Fibroblast of skin of back (primary cell): Measurements from ENCODE around the gene NMNAT1.
A peak's percentile ranks its signal among the peaks of the same experiment; 100 is the strongest.
"Not testable (repeated sequence)": the region's sequence is repeated elsewhere in the genome, so short reads cannot be mapped to it uniquely, and the experiment has no call there.

ENCODE experiments used
- DNase-seq: peaks from one replicate; pipeline ENCODE4 v3.0.0-alpha.2; 2013

NMNAT1 gene

DNA sequence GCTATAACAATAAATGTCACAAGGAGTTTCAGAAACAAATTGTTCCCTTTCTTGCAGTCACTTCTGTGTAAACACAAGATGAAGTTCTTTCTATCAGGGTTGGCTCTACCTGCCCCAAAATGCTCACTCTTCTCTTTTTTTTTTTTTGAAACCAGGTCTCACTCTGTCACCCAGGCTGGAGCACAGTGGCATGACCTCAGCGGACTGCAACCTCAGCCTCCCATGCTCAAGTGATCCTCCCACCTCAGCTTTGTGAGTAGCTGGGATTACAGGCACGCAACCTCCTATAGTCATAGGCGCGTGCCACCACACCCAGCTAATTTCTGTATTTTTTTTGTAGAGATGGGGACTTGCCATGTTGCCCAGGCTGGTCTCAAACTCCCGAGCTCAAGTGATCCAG lies 22.7 kb upstream of the NMNAT1 start:
- no peak for DNase-seq

DNA sequence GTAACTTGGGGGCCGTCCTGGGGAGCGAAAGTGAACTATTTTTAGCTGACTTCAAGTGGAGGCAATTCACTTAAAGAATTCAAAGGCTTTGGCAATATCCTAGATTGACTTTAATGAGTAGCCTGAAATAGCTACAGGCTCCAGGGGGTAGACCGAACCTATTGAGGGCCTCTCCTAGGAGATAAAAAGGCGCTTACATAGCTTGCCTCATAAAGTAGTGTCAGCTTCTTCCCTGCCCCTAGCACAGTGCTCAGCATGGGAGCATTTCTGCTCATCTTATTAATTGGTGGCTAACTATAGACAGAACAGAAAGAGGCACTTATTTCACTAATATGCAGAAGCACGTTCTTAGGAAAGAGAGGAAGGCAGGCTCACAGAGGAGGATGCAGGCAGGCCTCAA lies 20.9 kb upstream of the NMNAT1 start:
- DNase-seq, result no peak

DNA sequence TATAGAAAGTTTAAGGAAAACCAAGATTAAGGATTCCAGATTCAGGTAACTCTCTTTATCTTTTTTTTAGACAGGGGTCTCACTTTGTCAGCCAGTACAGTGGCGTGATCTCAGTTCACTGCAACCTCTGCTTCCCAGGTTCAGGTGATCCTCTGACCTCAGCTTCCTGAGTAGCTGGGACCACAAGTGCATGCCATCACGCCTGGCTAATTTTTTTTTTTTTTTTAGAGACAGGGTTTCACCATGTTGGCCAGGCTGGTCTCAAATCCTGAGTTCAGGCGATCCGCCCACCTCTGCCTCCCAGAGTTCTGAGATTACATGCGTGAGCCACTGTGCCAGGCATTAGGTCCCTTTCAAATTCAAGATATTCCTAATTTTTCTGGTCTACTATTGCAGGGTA lies 16.0 kb upstream of the NMNAT1 start:
- no peak for DNase-seq

DNA sequence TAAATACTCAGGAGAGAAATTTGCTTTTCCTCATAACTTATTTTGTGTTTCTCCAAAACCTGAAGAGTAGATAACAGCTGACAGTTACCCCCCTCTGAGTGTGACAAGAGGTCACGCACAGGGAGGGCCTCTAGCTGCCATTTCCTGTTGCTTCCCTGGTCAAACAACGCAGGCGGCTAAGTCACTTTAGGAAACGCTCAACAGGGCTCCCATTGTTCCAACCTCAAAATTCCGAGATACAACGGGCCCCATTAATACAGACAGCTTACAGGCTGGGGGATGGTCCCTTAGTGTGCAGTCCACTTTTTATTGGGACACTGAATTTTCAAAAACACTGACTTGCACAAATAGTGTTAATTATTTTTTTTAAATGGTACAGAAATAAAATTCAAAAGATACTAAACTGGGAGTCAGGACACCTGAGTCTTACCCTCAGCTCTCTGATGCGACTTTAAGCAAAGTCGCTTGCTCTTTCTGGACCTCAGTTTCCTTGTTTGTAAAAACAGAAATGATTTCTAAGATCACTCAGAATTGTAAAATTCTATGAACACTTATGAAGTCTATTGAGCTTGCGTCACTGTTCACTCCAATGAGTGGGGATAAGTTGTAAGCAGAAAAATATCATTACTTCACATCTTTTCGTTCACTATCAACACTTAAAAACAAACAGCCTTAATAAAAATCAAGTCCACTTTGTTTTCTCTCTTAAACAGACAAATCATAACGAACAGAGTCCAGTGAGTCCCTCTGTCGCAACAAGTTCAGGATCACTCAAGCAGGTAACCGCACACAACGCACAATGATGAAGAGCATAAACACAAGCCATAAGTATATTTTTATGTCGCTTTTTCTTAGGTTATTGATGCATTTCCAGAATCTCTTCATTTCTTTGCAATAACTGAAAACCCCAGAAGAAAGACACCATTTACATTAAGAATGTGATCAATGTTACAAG lies 13.6 kb upstream of the NMNAT1 start:
- DNase-seq, result no peak

DNA sequence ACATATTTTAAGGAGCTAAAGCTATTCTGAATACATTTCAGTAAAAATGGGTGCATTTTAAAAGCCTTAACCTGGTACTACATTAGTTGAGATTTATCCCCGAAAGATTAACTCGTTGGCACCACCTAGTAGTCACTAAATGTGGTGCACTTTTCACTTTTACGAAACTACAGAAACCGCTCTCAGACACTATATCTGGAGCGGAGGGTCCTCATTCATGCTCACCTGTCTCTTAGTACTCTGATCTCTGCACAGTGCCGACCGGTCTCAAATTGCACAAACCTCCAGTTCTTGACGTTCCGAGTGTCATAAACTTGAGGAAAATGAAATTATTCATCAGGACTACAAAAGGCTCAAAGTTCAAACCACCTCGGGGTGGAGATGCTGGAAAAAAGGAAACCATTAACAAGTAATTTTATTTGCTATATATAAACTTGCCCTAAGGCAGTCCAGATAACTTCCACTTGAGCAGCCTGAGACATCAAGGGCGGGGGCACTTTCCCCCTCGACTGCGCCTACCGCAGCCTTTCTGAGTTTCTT lies 806 bp upstream of the NMNAT1 start:
- peak; percentile 70 for DNase-seq

DNA sequence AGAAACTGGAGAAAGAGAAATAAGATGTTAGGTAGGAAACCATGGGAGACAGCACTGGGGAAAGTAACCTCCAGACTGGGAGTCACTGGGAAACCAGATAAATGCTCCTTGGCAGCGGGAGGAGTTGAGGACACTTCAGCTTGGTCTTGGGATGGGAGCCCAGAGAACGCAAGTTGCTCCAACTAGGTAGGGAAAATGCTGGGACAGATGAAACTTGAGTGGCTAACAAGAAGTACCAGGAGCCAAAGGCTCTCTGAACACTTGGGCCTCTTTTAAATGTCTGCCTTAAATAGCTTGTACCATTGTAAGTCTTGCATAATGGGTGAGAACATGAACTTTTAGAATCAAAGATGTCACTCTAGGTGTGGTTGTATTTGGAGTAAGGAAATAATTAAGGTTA lies 3.0 kb downstream of the NMNAT1 start:
- no peak for DNase-seq

DNA sequence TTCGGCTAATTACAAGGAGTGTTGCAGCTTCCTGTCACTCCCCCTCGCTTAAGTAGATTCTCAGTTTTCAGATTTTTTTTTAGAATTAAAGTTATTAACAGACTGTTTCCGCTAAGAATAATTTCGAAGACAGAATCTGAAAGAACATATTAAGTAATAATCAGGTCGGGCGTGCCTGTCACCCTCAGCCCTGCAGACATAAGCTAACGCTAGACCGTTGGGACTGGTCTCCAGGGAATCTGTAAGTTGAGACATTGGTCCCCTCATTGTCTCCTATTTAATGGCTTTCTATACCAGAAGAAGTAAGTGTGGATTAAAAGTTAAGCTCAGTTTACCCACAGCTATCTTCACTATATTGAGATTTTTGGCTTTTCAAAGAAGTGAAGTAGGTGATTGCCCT lies 14.5 kb downstream of the NMNAT1 start:
- DNase-seq, result no peak

DNA sequence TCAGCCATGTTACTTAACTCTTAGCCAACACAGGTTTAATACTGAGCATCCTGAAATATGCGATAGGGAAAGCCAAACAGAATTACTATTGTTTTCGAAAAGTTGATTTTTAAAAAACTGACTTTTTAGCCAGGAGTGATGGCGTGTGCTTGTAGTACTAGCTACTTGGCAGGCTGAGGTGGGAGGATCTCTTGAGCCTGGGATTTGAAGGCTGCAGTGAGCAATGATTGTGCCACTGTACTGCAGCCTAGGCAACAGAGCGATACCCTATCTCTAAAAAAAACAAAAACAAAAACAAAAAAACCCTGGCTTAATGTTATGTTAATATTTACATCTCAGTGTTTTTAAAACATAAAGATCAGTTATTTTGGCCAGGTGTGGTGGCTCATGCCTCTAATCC lies 16.7 kb downstream of the NMNAT1 start:
- no peak for DNase-seq

DNA sequence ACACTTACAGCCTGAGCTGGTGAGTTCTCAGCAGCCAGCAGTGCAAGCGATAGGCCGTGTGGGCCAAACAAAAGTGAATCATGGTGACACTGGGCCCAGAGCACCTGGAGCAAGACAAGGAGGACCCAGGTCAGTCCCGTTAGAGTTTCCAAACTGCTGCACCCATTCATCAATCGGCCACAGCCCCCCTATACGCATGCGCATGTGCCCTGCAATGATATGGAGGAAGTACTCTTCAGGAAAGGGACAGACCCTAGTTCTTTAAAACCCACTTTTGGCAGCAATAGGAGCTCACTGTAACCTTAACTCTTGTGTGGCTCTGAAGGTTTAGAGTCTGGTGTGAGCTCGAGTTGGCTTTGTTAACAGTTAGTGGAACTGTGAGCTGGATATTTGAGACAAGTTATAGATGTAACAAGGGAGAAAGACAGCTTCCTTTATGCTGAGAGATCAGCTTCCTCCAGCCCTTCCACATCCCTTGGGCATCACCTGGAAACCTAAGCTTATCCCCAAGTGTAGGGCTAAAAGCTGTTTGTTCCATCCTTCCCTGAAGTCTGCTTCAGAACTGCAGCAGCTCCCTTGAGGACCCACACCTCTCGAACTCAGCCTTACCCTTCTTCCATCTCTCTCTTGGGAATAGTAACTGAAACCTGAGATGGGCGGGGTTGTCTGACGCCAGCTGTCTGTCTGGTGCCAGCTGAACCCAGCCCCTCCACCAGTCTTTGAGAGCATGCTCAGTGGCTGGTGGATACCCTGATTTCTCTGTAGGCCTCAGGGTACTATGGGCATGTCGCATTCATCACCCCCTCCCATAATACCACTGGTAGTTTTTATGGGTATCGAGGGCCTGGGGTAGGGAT lies 17.7 kb downstream of the NMNAT1 start:
- DNase-seq, result peak; percentile 20

DNA sequence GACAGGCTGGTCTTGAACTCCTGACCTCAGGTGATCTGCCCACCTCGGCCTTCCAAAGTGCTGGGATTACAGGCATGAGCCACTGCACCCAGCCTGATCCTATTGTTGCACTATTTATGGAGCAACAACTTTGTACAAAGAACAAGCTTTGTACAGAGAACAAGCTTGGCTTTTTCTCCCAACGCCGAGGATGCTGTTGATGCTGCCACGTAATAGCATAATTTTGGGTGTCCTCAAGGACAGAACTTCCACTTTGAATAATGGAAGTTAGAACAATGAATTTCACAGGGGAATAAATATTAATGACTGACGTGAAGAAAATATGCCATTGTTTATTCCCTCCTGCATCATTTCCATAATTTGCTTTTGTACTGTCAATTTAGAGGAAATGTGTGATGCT lies 41.0 kb downstream of the NMNAT1 start:
- no peak for DNase-seq

DNA sequence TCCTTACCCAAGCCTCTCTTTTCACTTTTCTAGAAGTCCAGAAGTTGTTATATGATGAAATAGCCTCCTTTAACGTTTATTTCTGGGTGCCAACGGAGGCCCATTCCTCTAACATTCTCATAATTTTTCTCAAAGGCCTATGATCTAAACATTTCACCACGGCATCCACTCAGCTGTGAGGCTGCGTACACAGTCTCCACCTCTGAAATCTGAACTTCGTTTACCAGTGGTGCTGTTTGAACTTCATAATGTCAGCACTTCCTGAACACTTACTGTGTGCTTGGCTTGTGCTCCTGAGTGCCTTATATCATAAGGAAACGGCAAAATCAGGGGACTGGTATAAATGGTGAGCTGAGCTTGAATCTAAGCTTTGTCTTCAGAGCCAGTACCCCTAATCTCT lies 41.7 kb downstream of the NMNAT1 start:
- no peak for DNase-seq

DNA sequence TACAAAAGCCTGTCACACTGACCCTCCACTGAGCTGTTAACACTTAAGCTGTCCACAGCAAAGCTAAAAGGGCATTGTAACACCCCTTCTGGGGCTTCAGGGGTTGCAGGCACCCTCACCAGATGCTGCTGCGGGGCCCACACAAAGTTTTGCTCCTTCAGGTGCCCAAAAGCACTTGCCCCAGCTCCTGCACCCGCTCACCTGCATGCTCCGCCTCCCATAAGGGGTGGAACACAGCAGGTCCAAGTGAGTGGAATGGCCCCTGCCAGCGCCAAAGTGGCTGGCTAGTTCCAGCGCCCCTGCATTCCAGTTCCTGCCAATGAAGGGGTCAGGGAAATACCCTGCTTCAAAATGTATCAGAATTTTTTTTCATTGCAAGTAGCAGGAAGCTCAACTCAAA lies 46.5 kb downstream of the NMNAT1 start:
- no peak for DNase-seq

DNA sequence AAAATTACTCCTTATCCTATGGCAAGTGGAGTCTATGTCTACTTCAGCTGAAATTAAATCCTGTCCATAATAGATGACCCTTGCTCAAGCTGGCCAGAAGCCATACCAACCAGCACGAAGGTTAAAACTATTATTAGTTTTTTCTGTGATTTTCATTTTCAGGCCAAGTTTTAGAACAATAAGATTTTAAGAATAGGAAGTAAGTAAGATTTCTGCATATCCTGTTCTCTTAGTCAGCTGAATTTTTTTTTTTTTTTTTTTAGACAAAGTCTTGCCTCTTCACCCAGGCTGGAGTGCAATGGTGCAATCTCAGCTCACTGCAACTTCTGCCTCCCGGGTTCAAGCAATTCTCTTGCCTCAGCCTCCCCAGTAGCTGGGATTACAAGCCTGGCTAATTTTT lies 47.7 kb downstream of the NMNAT1 start:
- no peak for DNase-seq

DNA sequence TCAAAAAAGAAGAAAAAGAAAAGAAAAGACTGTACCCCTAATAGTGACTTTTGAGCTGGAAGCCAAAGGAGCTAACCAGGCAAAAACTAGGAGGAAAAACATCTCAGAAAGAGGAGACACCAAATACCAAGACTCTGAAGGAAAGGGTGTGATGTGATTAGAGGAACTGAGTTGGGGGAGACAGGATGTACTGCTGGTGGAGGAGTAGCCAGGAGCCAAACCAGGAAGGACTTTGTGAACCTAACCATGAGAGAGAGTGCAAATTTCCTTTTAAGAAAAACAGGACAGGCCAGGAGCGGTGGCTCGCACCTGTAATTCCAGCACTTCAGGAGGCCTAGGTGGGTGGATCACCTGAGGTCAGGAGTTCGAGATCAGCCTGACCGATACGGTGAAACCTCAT lies 49.6 kb downstream of the NMNAT1 start:
- DNase-seq, result no peak

DNA sequence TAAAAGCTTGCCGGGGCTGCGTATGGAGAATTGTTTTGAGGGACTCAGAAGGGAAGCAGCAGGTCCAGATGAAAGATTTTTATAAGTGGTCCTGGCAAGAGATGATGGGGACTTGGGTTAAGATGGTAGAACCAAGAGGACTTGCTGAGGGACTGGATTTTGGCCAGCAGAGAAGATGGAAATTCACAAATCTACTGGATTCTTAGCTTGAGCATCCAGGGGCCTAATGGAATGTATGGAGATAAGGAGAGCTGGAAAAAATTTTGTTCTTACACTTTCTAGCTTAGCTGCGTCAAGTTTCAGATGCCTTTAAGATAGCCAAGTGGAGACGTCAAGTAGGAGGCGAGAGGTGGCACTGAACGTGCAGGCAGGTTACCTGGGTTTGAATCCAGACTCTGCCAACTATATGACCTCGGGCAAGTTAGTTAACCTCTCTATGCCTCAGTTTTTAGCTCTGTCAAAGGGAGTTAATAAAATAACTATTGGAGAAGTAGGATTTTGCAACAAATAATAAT lies 50.3 kb downstream of the NMNAT1 start:
- no peak for DNase-seq

DNA sequence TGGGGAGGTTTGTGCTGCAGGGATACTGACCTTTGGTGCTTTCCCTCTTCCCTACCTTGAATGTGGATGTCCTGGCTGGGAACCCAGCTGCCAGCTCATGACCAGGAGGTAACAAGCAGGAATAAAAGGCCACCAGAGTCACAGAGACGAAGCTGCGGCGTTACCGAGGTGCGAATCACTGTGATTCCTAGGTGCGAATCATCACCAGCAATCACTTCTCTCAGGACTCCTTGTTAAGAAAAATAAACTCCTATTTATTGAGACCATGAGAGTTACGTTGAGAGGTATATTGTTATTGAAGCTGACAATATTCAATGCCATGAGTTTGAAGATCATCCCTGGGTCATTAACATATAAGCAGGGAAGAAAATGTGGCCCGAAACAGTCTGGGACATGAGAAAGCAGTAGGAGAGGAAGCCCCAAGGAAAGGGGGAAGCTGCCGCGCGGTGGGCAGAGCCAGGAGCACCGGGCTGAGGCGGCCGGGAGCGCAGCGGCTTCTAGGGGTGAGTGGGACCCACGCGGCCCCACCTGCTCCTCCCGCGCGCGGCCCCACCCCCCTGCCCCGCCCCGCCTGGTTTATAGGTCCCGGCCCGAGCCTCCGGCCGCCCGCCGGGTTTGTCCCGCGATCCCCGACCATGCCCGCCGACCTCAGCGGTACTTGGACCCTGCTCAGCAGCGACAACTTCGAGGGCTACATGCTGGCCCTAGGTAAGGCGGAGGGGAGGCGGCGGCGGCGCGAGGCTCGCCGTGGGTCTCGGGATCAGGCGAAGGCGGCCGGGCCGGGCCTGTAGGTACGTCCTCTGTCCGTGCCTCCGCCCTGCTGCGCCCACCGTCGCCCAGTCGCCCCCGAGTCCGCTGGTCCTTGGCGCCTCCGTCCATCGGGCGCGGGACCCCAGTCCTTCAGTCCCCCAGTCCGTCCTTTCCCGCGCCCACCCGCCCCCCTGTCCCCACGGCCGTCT lies 53.6 kb downstream of the NMNAT1 start, which contains the start of gene RBP7:
Gene RBP7 (plus strand): TSS at position 605 of the 959 bp plus-strand sequence. CDS start 31 bp downstream, at position 636.
- no peak for DNase-seq

DNA sequence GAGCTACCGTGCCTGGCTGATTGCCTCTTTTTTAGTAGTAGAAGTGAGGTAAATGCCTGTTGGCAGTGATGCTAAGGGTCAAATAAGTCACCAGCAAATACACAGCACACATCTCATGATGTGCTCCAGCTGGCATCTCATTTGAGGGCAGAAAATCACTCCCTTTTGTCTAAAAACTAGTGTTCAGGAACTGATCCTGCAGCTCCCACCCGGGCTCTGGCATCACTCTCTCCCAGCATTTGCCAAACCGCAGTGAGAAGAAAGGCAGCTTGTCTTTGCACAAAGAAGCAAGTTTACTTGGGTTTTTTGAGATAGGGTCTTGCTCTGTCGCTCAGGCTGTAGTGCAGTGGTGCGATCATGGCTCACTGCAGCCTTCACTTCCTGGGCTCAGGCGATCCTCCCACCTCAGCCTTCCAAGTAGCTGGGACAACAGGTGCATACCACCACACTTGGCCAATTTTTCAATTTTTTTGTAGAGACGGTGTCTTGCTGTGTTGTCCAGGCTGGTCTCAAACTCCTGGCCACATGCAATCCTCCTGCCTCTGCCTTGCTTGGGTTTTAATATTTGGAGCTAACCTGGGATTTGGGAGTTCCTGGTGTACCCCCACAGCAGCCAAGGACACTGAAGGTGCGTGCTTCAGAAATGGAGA lies 57.9 kb downstream of the NMNAT1 start:
- DNase-seq, result no peak

DNA sequence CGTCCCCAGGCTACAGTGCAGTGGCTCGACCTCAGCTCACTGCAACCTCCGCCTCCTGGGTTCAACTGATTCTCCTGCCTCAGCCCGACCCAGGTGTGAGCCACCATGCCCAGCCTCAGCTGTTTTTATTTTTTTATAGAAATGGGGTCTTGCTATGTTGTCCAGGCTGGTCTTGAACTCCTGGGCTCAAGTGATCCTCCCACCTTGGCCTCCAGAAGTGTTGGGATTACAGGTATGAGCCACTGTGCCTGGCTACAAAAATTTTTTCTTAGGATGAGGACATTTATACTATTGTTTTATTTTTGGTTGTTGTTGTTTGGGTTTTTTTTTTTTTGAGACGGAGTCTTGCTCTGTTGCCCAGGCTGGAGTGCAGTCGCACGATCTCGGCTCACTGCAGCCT lies 62.0 kb downstream of the NMNAT1 start:
- not testable (repeated sequence) for DNase-seq

DNA sequence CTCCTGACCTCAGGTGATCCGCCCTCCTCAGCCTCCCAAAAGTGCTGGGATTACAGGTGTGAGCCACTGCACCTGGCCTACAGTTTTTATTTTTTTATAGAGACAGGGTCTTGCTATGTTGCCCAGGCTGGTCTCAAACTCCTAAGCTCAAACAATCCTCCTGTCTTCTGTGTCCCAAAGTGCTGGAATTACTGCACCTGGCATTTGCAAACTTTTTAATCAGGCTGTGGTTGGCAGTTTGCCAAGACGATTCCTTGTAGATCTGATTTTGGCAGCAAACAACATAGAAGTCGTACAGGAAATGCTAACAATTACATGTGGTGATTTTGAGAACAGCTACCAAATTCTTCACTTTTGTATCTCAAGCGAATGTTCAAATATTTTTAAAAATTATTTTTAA lies 63.9 kb downstream of the NMNAT1 start:
- DNase-seq, result no peak

DNA sequence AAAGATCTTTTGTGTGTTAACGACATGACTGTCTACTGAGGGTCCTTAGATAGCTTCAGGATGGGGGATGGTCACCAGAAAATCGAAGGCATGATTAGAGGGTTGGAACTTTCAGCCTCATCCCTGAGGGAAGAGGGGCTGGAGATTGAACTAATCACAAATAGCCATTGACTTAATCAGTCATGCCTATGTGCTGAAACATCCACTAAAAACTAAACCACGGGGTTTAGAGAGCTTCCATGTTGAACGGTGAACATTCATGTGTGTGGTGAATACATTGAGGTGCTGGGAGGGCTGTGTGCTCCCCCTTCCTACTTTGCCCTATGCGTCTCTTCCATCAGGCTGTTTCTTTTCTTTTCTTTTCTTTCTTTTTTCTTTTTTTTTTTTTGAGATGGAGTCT lies 70.7 kb downstream of the NMNAT1 start:
- no peak for DNase-seq

DNA sequence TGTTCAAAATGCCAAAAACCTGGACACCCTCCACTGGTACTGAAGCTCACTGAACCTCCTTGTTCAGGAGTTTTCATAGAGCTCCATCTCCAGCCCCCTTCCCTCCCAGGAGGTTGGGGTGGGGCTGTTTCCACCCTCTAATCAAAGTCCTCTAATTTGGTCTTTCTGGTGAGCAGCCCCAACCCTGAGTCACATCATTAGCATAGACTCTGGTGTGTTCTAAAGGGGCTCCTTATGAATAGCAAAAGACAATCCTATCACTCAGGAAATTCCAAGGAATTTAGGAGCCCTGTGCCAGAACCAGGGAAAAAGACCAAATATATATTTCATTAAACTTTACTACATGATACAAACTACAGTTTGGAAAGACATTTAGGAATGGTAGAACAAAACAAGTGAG lies 76.3 kb downstream of the NMNAT1 start:
- no peak for DNase-seq
